ENCODE data around the gene CYBRD1. TPM values are rescaled to one million over a fixed set of nuclear protein-coding genes. Genes with fewer than 3 reads are reported as not detected.

Gene CYBRD1
- total and polyA plus RNA-seq, 10 of the 15 experiments (the other 5 are each of a cell fraction or from before 2014, with no cell fraction given): 10.8 to 51.9 (median 29.6) TPM

GRCh38 chr2:171522052-171522787 is at the start of gene CYBRD1 (continued):
- TF ChIP-seq SIX5 (IDR thresholded peaks at IDR 0.05; ENCODE audit: low read depth, low read length, severe bottlenecking) (no peak), ZBED1 (IDR thresholded peaks at IDR 0.05; ENCODE audit: borderline replicate concordance) (no peak), ZNF207 (IDR thresholded peaks at IDR 0.05; ENCODE audit: borderline replicate concordance) (no peak), GATAD2B (conservative IDR thresholded peaks at IDR 0.05; ENCODE audit: low read depth) (peak; percentile 55; the same call in 1 of the 2 replicates), TARDBP (IDR thresholded peaks at IDR 0.05; ENCODE audit: borderline replicate concordance) (no peak), NBN (IDR thresholded peaks at IDR 0.05) (peak; percentile 79; the same call in 1 of the 2 replicates), CEBPB (IDR thresholded peaks at IDR 0.05; ENCODE audit: borderline replicate concordance in 1 of 2, low read depth in 2 of 2, low read length in 2 of 2) (no peak), ZNF217 (IDR thresholded peaks at IDR 0.05) (no peak), KLF5 (IDR thresholded peaks at IDR 0.05; ENCODE audit: partially characterized antibody) (no peak), RFX5 (IDR thresholded peaks at IDR 0.05; ENCODE audit: low read depth, low read length) (no peak; the same call in 1 of the 2 replicates), IKZF2 (IDR thresholded peaks at IDR 0.05) (peak; percentile 15 to 28; a peak in 2 of 4 replicates), SMAD1 (IDR thresholded peaks at IDR 0.05; ENCODE audit: low read depth, partially characterized antibody) (no peak), PAX5 (IDR thresholded peaks at IDR 0.05; ENCODE audit: borderline replicate concordance, low read depth, low read length) (no peak), STAT3 (IDR thresholded peaks at IDR 0.05; ENCODE audit: low read depth, low read length) (no peak), RAD21 (IDR thresholded peaks at IDR 0.05; ENCODE audit: insufficient read depth, low read depth, low read length) (no peak), YBX1 (IDR thresholded peaks at IDR 0.05) (no peak), KDM1A (IDR thresholded peaks at IDR 0.05; ENCODE audit: borderline replicate concordance) (no peak), YY1 (IDR thresholded peaks at IDR 0.05; ENCODE audit: low read depth, low read length) (peak; percentile 54), POU2F2 (IDR thresholded peaks at IDR 0.05; ENCODE audit: borderline replicate concordance, low read depth, low read length) (peak; percentile 41; the same call in 1 of the 3 replicates)
- TF ChIP-seq, protein P1, sequence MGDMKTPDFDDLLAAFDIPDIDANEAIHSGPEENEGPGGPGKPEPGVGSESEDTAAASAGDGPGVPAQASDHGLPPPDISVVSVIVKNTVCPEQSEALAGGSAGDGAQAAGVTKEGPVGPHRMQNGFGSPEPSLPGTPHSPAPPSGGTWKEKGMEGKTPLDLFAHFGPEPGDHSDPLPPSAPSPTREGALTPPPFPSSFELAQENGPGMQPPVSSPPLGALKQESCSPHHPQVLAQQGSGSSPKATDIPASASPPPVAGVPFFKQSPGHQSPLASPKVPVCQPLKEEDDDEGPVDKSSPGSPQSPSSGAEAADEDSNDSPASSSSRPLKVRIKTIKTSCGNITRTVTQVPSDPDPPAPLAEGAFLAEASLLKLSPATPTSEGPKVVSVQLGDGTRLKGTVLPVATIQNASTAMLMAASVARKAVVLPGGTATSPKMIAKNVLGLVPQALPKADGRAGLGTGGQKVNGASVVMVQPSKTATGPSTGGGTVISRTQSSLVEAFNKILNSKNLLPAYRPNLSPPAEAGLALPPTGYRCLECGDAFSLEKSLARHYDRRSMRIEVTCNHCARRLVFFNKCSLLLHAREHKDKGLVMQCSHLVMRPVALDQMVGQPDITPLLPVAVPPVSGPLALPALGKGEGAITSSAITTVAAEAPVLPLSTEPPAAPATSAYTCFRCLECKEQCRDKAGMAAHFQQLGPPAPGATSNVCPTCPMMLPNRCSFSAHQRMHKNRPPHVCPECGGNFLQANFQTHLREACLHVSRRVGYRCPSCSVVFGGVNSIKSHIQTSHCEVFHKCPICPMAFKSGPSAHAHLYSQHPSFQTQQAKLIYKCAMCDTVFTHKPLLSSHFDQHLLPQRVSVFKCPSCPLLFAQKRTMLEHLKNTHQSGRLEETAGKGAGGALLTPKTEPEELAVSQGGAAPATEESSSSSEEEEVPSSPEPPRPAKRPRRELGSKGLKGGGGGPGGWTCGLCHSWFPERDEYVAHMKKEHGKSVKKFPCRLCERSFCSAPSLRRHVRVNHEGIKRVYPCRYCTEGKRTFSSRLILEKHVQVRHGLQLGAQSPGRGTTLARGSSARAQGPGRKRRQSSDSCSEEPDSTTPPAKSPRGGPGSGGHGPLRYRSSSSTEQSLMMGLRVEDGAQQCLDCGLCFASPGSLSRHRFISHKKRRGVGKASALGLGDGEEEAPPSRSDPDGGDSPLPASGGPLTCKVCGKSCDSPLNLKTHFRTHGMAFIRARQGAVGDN (IDR thresholded peaks at IDR 0.05): no peak
- TF ChIP-seq, protein P2, sequence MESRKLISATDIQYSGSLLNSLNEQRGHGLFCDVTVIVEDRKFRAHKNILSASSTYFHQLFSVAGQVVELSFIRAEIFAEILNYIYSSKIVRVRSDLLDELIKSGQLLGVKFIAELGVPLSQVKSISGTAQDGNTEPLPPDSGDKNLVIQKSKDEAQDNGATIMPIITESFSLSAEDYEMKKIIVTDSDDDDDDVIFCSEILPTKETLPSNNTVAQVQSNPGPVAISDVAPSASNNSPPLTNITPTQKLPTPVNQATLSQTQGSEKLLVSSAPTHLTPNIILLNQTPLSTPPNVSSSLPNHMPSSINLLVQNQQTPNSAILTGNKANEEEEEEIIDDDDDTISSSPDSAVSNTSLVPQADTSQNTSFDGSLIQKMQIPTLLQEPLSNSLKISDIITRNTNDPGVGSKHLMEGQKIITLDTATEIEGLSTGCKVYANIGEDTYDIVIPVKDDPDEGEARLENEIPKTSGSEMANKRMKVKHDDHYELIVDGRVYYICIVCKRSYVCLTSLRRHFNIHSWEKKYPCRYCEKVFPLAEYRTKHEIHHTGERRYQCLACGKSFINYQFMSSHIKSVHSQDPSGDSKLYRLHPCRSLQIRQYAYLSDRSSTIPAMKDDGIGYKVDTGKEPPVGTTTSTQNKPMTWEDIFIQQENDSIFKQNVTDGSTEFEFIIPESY (IDR thresholded peaks at IDR 0.05): no peak
- TF ChIP-seq, protein P3, sequence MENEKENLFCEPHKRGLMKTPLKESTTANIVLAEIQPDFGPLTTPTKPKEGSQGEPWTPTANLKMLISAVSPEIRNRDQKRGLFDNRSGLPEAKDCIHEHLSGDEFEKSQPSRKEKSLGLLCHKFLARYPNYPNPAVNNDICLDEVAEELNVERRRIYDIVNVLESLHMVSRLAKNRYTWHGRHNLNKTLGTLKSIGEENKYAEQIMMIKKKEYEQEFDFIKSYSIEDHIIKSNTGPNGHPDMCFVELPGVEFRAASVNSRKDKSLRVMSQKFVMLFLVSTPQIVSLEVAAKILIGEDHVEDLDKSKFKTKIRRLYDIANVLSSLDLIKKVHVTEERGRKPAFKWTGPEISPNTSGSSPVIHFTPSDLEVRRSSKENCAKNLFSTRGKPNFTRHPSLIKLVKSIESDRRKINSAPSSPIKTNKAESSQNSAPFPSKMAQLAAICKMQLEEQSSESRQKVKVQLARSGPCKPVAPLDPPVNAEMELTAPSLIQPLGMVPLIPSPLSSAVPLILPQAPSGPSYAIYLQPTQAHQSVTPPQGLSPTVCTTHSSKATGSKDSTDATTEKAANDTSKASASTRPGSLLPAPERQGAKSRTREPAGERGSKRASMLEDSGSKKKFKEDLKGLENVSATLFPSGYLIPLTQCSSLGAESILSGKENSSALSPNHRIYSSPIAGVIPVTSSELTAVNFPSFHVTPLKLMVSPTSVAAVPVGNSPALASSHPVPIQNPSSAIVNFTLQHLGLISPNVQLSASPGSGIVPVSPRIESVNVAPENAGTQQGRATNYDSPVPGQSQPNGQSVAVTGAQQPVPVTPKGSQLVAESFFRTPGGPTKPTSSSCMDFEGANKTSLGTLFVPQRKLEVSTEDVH (IDR thresholded peaks at IDR 0.05; ENCODE audit: low read depth, partially characterized antibody): no peak
